Raji (cell line): ENCODE data around the gene ACBD4.

Experiments used
- POLR2A ChIP-seq: IDR thresholded peaks from 2 replicates; pipeline ENCODE4 v1.6.1; 2011; ENCODE audit warnings: low read depth, low read length, control low read depth; ENCODE audit not compliant: insufficient read depth

The ACBD4 gene

GRCh38 chr17:45135192-45135977 lies at the start of gene ACBD4:
Gene ACBD4 (plus strand): TSS chr17:45135687. CDS start chr17:45136145, 458 bp downstream.
- peak; percentile 89 for TF ChIP-seq POLR2A

- TF ChIP-seq POLR2A, result no peak
Measured at GRCh38 chr17:45086391-45086790, 49.1 kb upstream of the ACBD4 start.

- no peak for TF ChIP-seq POLR2A
Measured at GRCh38 chr17:45086865-45087503, 48.5 kb upstream of the ACBD4 start.

GRCh38 chr17:45087504-45087975 lies 47.9 kb upstream of the ACBD4 start:
- TF ChIP-seq POLR2A, result no peak

GRCh38 chr17:45087978-45088377 lies 47.5 kb upstream of the ACBD4 start:
- no peak for TF ChIP-seq POLR2A

GRCh38 chr17:45088741-45089140 lies 46.7 kb upstream of the ACBD4 start:
- no peak for TF ChIP-seq POLR2A

GRCh38 chr17:45090711-45091110 lies 44.8 kb upstream of the ACBD4 start:
- TF ChIP-seq POLR2A, result no peak

GRCh38 chr17:45091778-45092425 lies 43.6 kb upstream of the ACBD4 start:
- no peak for TF ChIP-seq POLR2A

GRCh38 chr17:45092911-45093430 lies 42.5 kb upstream of the ACBD4 start:
- TF ChIP-seq POLR2A, result no peak

GRCh38 chr17:45093444-45094110 lies 41.9 kb upstream of the ACBD4 start:
- no peak for TF ChIP-seq POLR2A

- TF ChIP-seq POLR2A, result no peak
Measured at GRCh38 chr17:45096141-45096540, 39.3 kb upstream of the ACBD4 start.

GRCh38 chr17:45096926-45097325 lies 38.6 kb upstream of the ACBD4 start:
- no peak for TF ChIP-seq POLR2A

- TF ChIP-seq POLR2A, result no peak
Measured at GRCh38 chr17:45098081-45098868, 37.2 kb upstream of the ACBD4 start.

GRCh38 chr17:45098869-45099616 lies 36.4 kb upstream of the ACBD4 start:
- no peak for TF ChIP-seq POLR2A

- no peak for TF ChIP-seq POLR2A
Measured at GRCh38 chr17:45101546-45101882, 34.0 kb upstream of the ACBD4 start.
